OCI-LY1 (cell line): ENCODE data around the gene MARCHF10.

Experiments
- CTCF ChIP-seq: fragments of 200-600 bp; sonication (generic), shearing (Covaris generic); IDR thresholded peaks from 2 replicates; pipeline ENCODE4 v1.5.1; 2017; ENCODE audit warnings: mild to moderate bottlenecking, antibody characterized with exemption, low read length, moderate library complexity, mixed read lengths
- EZH2 ChIP-seq: fragments of 200-600 bp; sonication (generic), shearing (Covaris generic); IDR thresholded peaks from 2 replicates; pipeline ENCODE4 v1.8.0; 2017; ENCODE audit warnings: borderline replicate concordance, mixed run types, mild to moderate bottlenecking, antibody characterized with exemption, low read length, moderate library complexity, mixed read lengths

- TF ChIP-seq EZH2 (no peak), CTCF (no peak)
These were observed 21.5 kb downstream of the MARCHF10 start for GRCh38 chr17:62786646-62787045.
